PC-3 (cell line): ENCODE results near the gene SLCO2B1.

Source experiments
- EZH2 ChIP-seq: fragments of 300-600 bp; sonication (generic); IDR thresholded peaks from one replicate; pipeline ENCODE4 v1.6.1; 2017; ENCODE audit warnings: antibody characterized with exemption, mild to moderate bottlenecking, low read length; ENCODE audit not compliant: unreplicated experiment
- TF ChIP-seq, protein P1 (sequence below): fragments of 300-600 bp; sonication (generic); conservative IDR thresholded peaks from 2 replicates; pipeline ENCODE4 v1.5.1; 2017; ENCODE audit warnings: antibody characterized with exemption, low read depth, mild to moderate bottlenecking, low read length

DNA sequence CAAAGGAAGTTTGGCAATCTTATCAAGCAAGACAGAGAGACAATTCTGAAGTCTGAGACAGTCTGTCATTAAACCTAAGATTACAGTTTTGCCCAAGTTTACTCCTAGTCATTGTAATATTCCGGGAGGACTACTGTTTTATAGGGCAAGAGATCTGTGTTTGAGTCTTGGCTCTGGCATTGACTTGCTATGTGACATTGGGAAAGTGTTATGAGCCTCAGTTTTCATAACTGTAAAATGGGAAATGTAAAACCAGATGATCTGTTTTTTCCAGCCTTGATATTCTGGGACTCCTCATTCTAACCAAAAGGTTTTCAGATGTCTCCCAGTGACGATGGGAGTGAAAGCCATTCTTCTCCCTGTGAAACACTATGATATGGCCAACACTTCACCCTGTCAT lies 24.3 kb upstream of the SLCO2B1 start:
- TF ChIP-seq, protein P1, sequence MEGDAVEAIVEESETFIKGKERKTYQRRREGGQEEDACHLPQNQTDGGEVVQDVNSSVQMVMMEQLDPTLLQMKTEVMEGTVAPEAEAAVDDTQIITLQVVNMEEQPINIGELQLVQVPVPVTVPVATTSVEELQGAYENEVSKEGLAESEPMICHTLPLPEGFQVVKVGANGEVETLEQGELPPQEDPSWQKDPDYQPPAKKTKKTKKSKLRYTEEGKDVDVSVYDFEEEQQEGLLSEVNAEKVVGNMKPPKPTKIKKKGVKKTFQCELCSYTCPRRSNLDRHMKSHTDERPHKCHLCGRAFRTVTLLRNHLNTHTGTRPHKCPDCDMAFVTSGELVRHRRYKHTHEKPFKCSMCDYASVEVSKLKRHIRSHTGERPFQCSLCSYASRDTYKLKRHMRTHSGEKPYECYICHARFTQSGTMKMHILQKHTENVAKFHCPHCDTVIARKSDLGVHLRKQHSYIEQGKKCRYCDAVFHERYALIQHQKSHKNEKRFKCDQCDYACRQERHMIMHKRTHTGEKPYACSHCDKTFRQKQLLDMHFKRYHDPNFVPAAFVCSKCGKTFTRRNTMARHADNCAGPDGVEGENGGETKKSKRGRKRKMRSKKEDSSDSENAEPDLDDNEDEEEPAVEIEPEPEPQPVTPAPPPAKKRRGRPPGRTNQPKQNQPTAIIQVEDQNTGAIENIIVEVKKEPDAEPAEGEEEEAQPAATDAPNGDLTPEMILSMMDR, result no peak
- no peak for TF ChIP-seq EZH2
